ENCODE measurements around the gene ANKRD24.
"Not testable (repeated sequence)": the region's sequence is repeated elsewhere in the genome, so short reads cannot be mapped to it uniquely, and the experiment has no call there.

ANKRD24 gene

GRCh38 chr19:4231521-4231920 lies 49.0 kb downstream of the ANKRD24 start:
- H3K27ac ChIP-seq (replicated peaks); H3K4me3 ChIP-seq (replicated peaks; ENCODE audit: insufficient read depth, low read length); H3K27me3 ChIP-seq (ENCODE audit: insufficient read depth, poor library complexity, severe bottlenecking); DNase-seq (ENCODE audit: low read depth in 1 of 2, low spot score in 1 of 2): not testable (repeated sequence)

GRCh38 chr19:4232139-4232538 lies 49.6 kb downstream of the ANKRD24 start:
- H3K4me3 ChIP-seq (replicated peaks; ENCODE audit: insufficient read depth, low read length); DNase-seq (ENCODE audit: low read depth in 1 of 2, low spot score in 1 of 2); H3K27me3 ChIP-seq (ENCODE audit: insufficient read depth, poor library complexity, severe bottlenecking); H3K27ac ChIP-seq (replicated peaks): not testable (repeated sequence)

- no peak for DNase-seq (ENCODE audit: low read depth in 1 of 2, low spot score in 1 of 2)
- no peak overlapping the region for H3K4me3 ChIP-seq (replicated peaks; ENCODE audit: insufficient read depth, low read length)
- TF ChIP-seq CTCF (IDR thresholded peaks at IDR 0.05; ENCODE audit: insufficient read depth, low read length) (no peak), POLR2AphosphoS5 (IDR thresholded peaks at IDR 0.05; ENCODE audit: low read depth) (no peak), GABPA (IDR thresholded peaks at IDR 0.05; ENCODE audit: low read depth) (no peak), SPI1 (IDR thresholded peaks at IDR 0.05; ENCODE audit: borderline replicate concordance, low read depth) (no peak)
- TF ChIP-seq, protein P1, sequence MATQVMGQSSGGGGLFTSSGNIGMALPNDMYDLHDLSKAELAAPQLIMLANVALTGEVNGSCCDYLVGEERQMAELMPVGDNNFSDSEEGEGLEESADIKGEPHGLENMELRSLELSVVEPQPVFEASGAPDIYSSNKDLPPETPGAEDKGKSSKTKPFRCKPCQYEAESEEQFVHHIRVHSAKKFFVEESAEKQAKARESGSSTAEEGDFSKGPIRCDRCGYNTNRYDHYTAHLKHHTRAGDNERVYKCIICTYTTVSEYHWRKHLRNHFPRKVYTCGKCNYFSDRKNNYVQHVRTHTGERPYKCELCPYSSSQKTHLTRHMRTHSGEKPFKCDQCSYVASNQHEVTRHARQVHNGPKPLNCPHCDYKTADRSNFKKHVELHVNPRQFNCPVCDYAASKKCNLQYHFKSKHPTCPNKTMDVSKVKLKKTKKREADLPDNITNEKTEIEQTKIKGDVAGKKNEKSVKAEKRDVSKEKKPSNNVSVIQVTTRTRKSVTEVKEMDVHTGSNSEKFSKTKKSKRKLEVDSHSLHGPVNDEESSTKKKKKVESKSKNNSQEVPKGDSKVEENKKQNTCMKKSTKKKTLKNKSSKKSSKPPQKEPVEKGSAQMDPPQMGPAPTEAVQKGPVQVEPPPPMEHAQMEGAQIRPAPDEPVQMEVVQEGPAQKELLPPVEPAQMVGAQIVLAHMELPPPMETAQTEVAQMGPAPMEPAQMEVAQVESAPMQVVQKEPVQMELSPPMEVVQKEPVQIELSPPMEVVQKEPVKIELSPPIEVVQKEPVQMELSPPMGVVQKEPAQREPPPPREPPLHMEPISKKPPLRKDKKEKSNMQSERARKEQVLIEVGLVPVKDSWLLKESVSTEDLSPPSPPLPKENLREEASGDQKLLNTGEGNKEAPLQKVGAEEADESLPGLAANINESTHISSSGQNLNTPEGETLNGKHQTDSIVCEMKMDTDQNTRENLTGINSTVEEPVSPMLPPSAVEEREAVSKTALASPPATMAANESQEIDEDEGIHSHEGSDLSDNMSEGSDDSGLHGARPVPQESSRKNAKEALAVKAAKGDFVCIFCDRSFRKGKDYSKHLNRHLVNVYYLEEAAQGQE (IDR thresholded peaks at IDR 0.05; ENCODE audit: insufficient replicate concordance, low read depth): no peak
- peaks cover 7% of the 10 kb centered on the region for H3K27me3 ChIP-seq (ENCODE audit: insufficient read depth, poor library complexity, severe bottlenecking)
- no peak overlapping the region for H3K27ac ChIP-seq (replicated peaks)
Measured at GRCh38 chr19:4232614-4233281, 50.3 kb downstream of the ANKRD24 start.

- Histone ChIP-seq H3K27ac (replicated peaks) (no peak overlapping the region), H3K27me3 (ENCODE audit: insufficient read depth, poor library complexity, severe bottlenecking) (peaks cover 6% of the 10 kb centered on the region), H3K4me3 (replicated peaks; ENCODE audit: insufficient read depth, low read length) (no peak overlapping the region)
- TF ChIP-seq POLR2AphosphoS5 (IDR thresholded peaks at IDR 0.05; ENCODE audit: low read depth) (no peak), CTCF (IDR thresholded peaks at IDR 0.05; ENCODE audit: insufficient read depth, low read length) (peak; percentile 77), SPI1 (IDR thresholded peaks at IDR 0.05; ENCODE audit: borderline replicate concordance, low read depth) (no peak), GABPA (IDR thresholded peaks at IDR 0.05; ENCODE audit: low read depth) (no peak)
- TF ChIP-seq, protein P1 (IDR thresholded peaks at IDR 0.05; ENCODE audit: insufficient replicate concordance, low read depth): no peak
- peak in 1 of 2 experiments; percentile 62 for DNase-seq (ENCODE audit: low read depth in 1 of 2, low spot score in 1 of 2)
Measured at GRCh38 chr19:4233282-4233853, 50.9 kb downstream of the ANKRD24 start.

All from HL-60 (cell line).